ENCODE data around the gene VAT1L.
"Not testable (repeated sequence)": the region's sequence is repeated elsewhere in the genome, so short reads cannot be mapped to it uniquely, and the experiment has no call there.

Gene VAT1L

GRCh38 chr16:77963185-77964044, 175.1 kb downstream of the VAT1L start:
- DNase-seq = no peak

- DNase-seq = no peak
Observed at GRCh38 chr16:77965346-77965745, 177.0 kb downstream of the VAT1L start.

GRCh38 chr16:77967054-77967904, 178.9 kb downstream of the VAT1L start:
- DNase-seq = no peak

GRCh38 chr16:77969861-77970260, 181.5 kb downstream of the VAT1L start:
- DNase-seq = no peak

DNA sequence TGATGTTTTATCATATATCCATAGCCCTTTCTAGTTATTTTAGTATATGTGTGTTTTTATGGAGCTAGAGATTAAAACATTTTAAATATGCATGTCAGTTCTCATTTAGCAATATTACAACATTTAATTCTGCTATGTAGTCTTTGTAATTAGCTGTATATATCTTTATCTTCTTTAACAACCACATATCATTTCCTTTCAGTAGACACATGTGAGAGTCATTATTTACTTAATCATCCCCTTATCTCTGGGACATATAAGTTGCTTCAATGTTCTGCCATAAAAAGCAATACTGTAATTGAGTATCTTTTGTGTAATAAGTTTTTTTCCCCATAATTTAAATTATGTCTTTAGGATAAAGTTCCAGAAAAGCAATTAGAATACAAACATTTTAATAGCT, 182.0 kb downstream of the VAT1L start:
- DNase-seq = no peak

DNA sequence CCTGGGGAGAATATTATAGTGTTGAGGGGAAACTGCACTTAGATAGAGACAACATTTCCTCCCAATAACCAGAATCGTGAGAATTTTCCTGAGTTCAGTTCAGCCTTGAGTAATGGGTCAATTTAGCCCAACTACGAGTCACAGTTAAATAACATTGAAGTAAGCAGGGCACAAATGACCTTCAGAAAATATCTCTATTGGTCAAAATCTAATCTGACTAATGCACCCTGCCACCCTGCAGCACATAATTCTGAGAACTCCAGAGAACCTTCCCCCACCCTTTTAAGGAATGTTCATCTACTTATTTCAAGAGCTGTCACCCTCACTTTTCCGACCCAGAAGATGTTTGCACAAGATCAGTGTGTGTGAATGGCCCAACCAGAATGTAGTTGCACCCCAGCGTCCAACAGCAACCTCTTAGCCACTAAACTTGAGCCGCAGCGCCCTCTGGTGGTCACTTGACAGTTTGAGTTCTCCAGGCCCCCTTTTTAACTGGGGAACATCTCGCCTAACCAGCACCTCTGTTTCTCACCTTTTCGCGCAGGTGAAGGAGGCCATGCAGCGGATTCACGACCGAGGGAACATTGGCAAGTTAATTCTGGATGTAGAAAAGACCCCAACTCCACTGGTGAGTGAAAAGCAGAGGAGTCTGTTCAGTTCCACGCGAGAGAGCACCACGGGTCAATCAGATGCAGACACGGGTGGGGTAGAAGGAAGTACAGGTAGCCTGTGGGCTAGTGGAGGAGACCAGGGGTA, 183.1 kb downstream of the VAT1L start:
- peak; percentile 58 for DNase-seq

DNA sequence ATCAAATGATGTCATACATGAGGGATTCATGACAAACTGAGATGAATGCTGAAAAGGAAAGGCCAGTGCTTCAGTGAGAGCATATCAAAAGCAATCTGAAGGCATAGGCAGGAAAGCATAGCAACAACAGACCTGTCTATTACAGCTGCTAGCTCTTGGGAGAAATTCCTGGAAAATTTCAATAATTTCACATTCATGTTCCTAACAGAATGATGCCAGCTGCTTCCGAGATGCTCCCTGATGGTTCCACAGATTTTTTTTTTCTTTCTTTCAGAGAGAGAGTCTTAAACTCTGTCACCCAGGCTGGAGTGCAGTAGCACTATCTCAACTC, 183.7 kb downstream of the VAT1L start:
- DNase-seq = no peak

GRCh38 chr16:77974883-77975282, 186.5 kb downstream of the VAT1L start:
- no peak for DNase-seq

- no peak for DNase-seq
Observed at GRCh38 chr16:77975942-77976341, 187.6 kb downstream of the VAT1L start.

DNA sequence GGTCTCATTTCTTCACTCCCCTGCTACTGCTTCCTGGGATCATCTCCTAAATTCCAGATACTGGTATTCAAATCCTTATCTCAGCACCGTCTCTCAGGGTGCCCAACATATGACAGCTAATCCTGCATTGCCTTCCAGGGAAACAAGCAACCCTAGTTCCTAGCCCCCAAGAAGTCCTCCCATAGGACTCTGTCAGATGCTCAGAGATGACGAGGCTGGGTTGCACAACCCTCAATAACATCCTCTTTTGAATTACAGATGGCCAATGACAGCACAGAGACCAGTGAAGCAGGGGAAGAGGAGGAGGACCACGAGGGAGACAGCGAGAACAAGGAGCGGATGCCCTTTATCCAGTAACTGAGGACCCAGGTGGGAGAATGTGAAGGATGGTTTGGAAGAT, 189.0 kb downstream of the VAT1L start:
- DNase-seq = no peak

DNA sequence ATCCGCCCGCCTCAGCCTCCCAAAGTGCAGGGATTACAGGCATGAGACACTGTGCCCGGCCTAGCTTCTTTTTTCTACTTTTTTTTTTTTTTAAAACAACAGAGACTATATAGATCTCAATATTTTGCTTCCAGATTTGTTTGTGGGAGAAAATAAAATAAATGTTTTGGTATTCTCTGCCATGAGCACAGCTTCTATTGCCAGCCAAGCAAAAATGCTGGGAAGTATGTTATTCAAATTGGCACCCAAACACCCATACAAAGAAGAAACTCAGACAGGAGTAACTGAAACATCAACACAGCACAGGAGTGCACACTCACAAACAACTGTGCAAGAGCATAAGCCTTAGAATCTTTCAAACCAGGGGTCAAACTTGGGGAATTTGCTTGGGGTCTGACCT, 196.7 kb downstream of the VAT1L start:
- no peak for DNase-seq

DNA sequence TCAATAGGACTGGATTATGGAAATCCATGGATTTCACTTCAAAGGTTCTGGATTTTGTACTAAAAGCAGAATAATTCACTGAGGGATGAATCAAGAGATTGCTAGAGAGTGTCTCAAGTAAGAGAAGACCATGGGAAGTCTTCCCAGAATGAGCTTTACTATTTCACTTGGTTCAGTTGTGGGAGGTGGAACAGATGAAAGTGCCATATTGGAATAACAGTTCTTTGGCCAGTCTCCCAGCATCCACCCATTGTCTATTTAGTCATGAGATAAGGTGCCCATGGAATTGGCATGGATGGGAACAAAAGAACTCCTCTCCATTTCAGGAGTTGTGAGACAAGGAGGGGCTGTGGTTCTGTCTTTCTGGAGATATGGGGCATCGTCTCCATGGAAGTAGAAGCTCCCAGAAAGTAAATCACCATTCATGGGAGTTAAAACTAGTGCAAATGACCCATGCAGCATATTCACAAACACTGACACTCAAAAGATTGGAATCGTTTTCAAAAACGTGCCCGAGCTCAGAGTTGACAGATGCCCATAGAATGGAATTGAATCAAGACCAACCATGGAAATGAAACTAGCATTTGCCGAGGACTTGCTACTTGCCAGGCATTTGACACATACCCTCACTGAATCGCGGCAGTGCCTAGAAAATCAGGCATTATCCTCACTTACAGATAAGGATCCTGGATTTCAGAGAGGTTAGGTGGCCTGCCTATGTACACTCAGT, 197.8 kb downstream of the VAT1L start:
- DNase-seq = no peak

DNA sequence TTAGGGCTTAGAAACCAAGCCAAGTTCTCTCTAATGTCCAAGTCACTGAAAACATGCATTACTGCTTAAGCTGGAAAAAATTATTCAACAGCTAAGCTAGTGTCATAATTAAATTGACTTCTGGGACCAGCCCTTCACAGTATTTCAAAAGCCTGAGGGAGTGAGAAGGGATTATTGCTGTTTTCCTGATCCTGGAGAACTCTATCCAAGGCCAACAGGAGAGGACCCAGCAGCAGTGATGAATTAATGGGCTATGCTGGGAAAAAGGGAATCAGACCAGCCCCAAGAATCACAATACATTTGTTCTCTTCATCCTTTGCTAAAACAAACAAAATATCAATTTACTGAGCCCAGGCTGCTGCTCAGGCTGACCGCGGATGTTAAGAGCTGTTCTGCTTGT, 199.4 kb downstream of the VAT1L start:
- DNase-seq = no peak

GRCh38 chr16:77989846-77990245, 201.5 kb downstream of the VAT1L start:
- DNase-seq = no peak

GRCh38 chr16:77991701-77992100, 203.3 kb downstream of the VAT1L start:
- DNase-seq = no peak

DNA sequence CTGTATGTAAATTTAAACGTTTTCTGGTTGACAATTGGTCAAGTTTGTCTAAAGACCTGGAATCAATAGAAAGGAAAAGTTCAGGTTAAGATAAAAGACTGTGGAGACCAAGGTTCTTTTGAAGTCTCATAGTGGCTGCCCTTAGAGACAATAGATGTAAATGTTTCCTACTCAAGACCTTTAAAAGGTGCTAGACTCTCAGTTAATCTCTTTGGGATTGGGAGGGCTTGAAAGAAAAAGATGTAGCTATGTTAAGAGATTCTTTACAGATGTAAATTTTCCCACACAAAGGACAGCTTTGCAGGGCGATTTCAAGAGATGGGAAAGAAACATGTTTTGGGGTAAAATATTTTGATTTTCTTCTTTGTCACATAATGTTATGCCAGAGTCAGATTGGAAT, 204.0 kb downstream of the VAT1L start:
- DNase-seq = not testable (repeated sequence)

- DNase-seq = no peak
Observed at GRCh38 chr16:77993111-77993985, 205.0 kb downstream of the VAT1L start.

DNA sequence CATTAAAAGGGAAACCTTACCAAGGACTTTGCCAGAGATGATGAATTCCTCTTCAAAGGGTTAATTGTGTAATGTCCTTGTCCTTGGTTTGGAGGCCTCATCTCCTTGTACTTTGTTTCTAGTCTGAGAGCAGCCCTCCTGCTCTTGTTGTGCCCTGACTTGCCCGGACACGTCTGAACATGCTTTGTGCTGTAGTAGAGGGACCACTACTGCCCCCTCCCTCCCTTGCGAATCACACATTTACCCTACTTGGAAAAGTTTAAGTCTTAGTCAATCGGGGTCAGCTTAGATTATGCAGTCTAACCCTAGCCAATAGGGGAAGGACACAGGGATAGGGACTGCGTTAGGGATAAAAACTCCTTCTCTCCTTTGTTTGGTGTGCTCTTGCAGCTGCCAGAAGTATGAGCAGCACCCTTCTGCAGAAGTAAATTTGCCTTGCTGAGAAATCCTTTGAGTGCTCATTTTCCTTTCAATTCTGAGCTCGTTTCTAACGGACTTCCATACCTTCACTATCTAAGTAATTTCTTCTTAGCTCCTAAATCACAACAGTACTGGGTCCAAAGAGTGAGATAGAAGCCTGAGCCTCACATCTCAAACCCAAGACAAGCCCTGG, 207.6 kb downstream of the VAT1L start:
- no peak for DNase-seq

- DNase-seq = no peak
Observed at GRCh38 chr16:77998350-77999023, 210.1 kb downstream of the VAT1L start.

DNA sequence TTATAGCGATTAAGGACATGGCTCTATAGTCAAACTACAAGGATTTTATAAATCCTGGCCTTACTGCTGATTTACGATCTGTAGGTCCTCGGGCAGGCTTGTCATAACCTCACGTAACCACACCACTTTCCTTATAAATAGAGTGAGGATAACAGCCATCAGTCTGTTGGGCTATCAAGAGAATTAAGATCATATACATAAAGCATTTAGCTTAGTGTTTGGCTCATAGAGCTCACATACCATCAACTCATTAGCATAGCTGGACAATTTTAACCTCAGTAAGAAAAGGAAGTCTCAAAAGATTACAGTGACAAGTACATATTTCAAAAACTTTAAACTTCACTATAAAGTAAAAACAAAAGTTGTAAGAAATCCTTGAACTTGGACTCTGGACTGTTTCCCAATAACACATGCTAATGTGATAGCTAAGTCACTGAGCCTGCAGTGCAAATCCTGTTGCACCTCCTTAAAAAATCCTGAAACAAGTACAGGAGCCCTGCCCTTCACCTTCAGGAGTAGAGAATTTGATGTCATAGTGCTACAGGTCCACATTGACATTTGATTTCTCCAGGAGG, 213.2 kb downstream of the VAT1L start:
- no peak for DNase-seq
